ENCODE measurements around the gene TMEM151B. TPM values are rescaled to one million over a fixed set of nuclear protein-coding genes. Genes with fewer than 3 reads are reported as not detected.

The TMEM151B gene
- total RNA-seq, 2 experiments from 2014 or later, result 0.09 TPM; not detected in 1

- DNase-seq (no peak), ATAC-seq (no peak)
- intact Hi-C loops (cut with DNase I, micrococcal nuclease), result no loop called here
- Mint-ChIP-seq H3K36me3 (ENCODE audit: low read depth) (peaks cover 40% of the 10 kb centered on the region), H3K27ac (no peak overlapping the region), H3K9me3 (ENCODE audit: low read depth) (no peaks in the 10 kb centered on the region), H3K4me3 (no peak overlapping the region), H3K4me1 (peaks cover 6% of the 10 kb centered on the region), H3K27me3 (peaks cover 13% of the 10 kb centered on the region)
- CTCF ChIA-PET, result interaction anchor here (0.7 to 1.9 kb wide), 3 partner anchors 12 to 755 kb away, joined by 3 to 5 read pairs (median 3); partner anchors contain the start of gene AARS2
- POLR2A ChIA-PET, result no interaction called here
These were observed 30.9 kb downstream of the TMEM151B start for GRCh38 chr6:44301106-44301505.

GRCh38 chr6:44301782-44302564 is 31.7 kb downstream of the TMEM151B start:
- no peak overlapping the region for H3K27ac Mint-ChIP-seq
- POLR2A ChIA-PET, result no interaction called here
- H3K4me1 Mint-ChIP-seq, result peaks cover 2% of the 10 kb centered on the region
- ATAC-seq (no peak), DNase-seq (no peak)
- peaks cover 43% of the 10 kb centered on the region for H3K36me3 Mint-ChIP-seq (ENCODE audit: low read depth)
- intact Hi-C loops (cut with DNase I, micrococcal nuclease), result no loop called here
- H3K27me3 Mint-ChIP-seq, result peaks cover 6% of the 10 kb centered on the region
- no peak overlapping the region for H3K4me3 Mint-ChIP-seq
- CTCF ChIA-PET, result interaction anchor here (0.7 to 4.6 kb wide), 4 partner anchors 11 to 756 kb away, joined by 3 to 55 read pairs (median 4); partner anchors contain the start of genes AARS2 and TMEM151B
- no peaks in the 10 kb centered on the region for H3K9me3 Mint-ChIP-seq (ENCODE audit: low read depth)

- peaks cover 4% of the 10 kb centered on the region for H3K27me3 Mint-ChIP-seq
- no peak for ATAC-seq
- intact Hi-C loops (cut with DNase I, micrococcal nuclease), result no loop called here
- H3K9me3 Mint-ChIP-seq (ENCODE audit: low read depth), result no peaks in the 10 kb centered on the region
- DNase-seq, result no peak
- H3K27ac Mint-ChIP-seq, result no peak overlapping the region
- H3K4me1 Mint-ChIP-seq, result no peaks in the 10 kb centered on the region
- no peak overlapping the region for H3K4me3 Mint-ChIP-seq
- peaks cover 48% of the 10 kb centered on the region for H3K36me3 Mint-ChIP-seq (ENCODE audit: low read depth)
- POLR2A ChIA-PET, result no interaction called here
- CTCF ChIA-PET, result interaction anchor here (0.6 to 4.6 kb wide), 4 partner anchors 11 to 36 kb away, joined by 3 to 55 read pairs (median 14); partner anchors contain the start of genes AARS2 and TMEM151B
These were observed 32.6 kb downstream of the TMEM151B start for GRCh38 chr6:44302856-44303255.

- no peak overlapping the region for H3K27ac Mint-ChIP-seq
- ATAC-seq (no peak), DNase-seq (no peak)
- H3K27me3 Mint-ChIP-seq, result no peaks in the 10 kb centered on the region
- H3K9me3 Mint-ChIP-seq (ENCODE audit: low read depth), result no peaks in the 10 kb centered on the region
- H3K36me3 Mint-ChIP-seq (ENCODE audit: low read depth), result peaks cover 48% of the 10 kb centered on the region
- ChIA-PET POLR2A (no interaction called here), CTCF (interaction anchor here (3.4 to 4.6 kb wide), 2 partner anchors 10 to 35 kb away, joined by 25 to 55 read pairs; partner anchors contain the start of genes AARS2 and TMEM151B)
- no peak overlapping the region for H3K4me3 Mint-ChIP-seq
- intact Hi-C loops (cut with DNase I, micrococcal nuclease), result loop anchor here (1.0 to 2.0 kb wide), 2 partner anchors 35 to 36 kb away; no protein-coding TSS in a partner anchor
- no peaks in the 10 kb centered on the region for H3K4me1 Mint-ChIP-seq
These were observed 33.6 kb downstream of the TMEM151B start for GRCh38 chr6:44303842-44304241.

- peak; percentile 60 for DNase-seq
- H3K27ac Mint-ChIP-seq, result no peak overlapping the region
- intact Hi-C loops (cut with DNase I, micrococcal nuclease), result loop anchor here (1.0 to 2.0 kb wide), 2 partner anchors 36 kb away; no protein-coding TSS in a partner anchor
- H3K9me3 Mint-ChIP-seq (ENCODE audit: low read depth), result no peaks in the 10 kb centered on the region
- peak; percentile 71 for ATAC-seq
- no peak overlapping the region for H3K4me3 Mint-ChIP-seq
- no peaks in the 10 kb centered on the region for H3K4me1 Mint-ChIP-seq
- no peaks in the 10 kb centered on the region for H3K27me3 Mint-ChIP-seq
- POLR2A ChIA-PET, result interaction anchor here (0.9 to 1.5 kb wide), 2 partner anchors 8 to 38 kb away, joined by 3 to 4 read pairs; no protein-coding TSS in a partner anchor
- CTCF ChIA-PET, result interaction anchor here (0.6 to 4.6 kb wide), 16 partner anchors 9 to 404 kb away, joined by 3 to 55 read pairs (median 3); partner anchors contain the start of genes AARS2, NFKBIE and TMEM151B
- peaks cover 46% of the 10 kb centered on the region for H3K36me3 Mint-ChIP-seq (ENCODE audit: low read depth)
These were observed 34.3 kb downstream of the TMEM151B start for GRCh38 chr6:44304282-44305199.

GRCh38 chr6:44305200-44305725 is 35.0 kb downstream of the TMEM151B start:
- no peaks in the 10 kb centered on the region for H3K9me3 Mint-ChIP-seq (ENCODE audit: low read depth)
- H3K4me3 Mint-ChIP-seq, result no peak overlapping the region
- ATAC-seq (no peak), DNase-seq (no peak)
- no peak overlapping the region for H3K27ac Mint-ChIP-seq
- H3K36me3 Mint-ChIP-seq (ENCODE audit: low read depth), result peaks cover 49% of the 10 kb centered on the region
- intact Hi-C loops (cut with DNase I, micrococcal nuclease), result loop anchor here in 1 of 2 experiments (2.0 kb wide), 1 partner anchor 36 kb away; no protein-coding TSS in a partner anchor
- ChIA-PET POLR2A (interaction anchor here (0.6 to 1.5 kb wide), 3 partner anchors 9 to 296 kb away, joined by 3 to 4 read pairs (median 3); no protein-coding TSS in a partner anchor), CTCF (interaction anchor here (0.6 to 4.6 kb wide), 18 partner anchors 9 to 405 kb away, joined by 3 to 55 read pairs (median 3); partner anchors contain the start of genes AARS2, NFKBIE and TMEM151B)
- H3K27me3 Mint-ChIP-seq, result no peaks in the 10 kb centered on the region
- H3K4me1 Mint-ChIP-seq, result no peaks in the 10 kb centered on the region

GRCh38 chr6:44306710-44307109 is 36.5 kb downstream of the TMEM151B start:
- ChIA-PET POLR2A (no interaction called here), CTCF (interaction anchor here (0.7 to 3.9 kb wide), 4 partner anchors 12 to 38 kb away, joined by 3 to 19 read pairs (median 4); no protein-coding TSS in a partner anchor)
- H3K36me3 Mint-ChIP-seq (ENCODE audit: low read depth), result peaks cover 43% of the 10 kb centered on the region
- no peak overlapping the region for H3K27ac Mint-ChIP-seq
- intact Hi-C loops (cut with DNase I, micrococcal nuclease), result no loop called here
- no peaks in the 10 kb centered on the region for H3K9me3 Mint-ChIP-seq (ENCODE audit: low read depth)
- peaks cover 3% of the 10 kb centered on the region for H3K4me1 Mint-ChIP-seq
- ATAC-seq, result no peak
- no peak overlapping the region for H3K4me3 Mint-ChIP-seq
- no peaks in the 10 kb centered on the region for H3K27me3 Mint-ChIP-seq
- DNase-seq, result no peak

GRCh38 chr6:44307217-44307616 is 37.0 kb downstream of the TMEM151B start:
- intact Hi-C loops (cut with DNase I, micrococcal nuclease), result no loop called here
- Mint-ChIP-seq H3K4me1 (peaks cover 8% of the 10 kb centered on the region), H3K36me3 (ENCODE audit: low read depth) (peaks cover 43% of the 10 kb centered on the region), H3K4me3 (no peak overlapping the region), H3K9me3 (ENCODE audit: low read depth) (no peaks in the 10 kb centered on the region), H3K27ac (no peak overlapping the region), H3K27me3 (no peaks in the 10 kb centered on the region)
- DNase-seq (no peak), ATAC-seq (no peak)
- CTCF ChIA-PET, result interaction anchor here (1.0 to 3.9 kb wide), 2 partner anchors 35 to 39 kb away, joined by 4 to 19 read pairs; no protein-coding TSS in a partner anchor
- POLR2A ChIA-PET, result no interaction called here

GRCh38 chr6:44309092-44309491 is 38.8 kb downstream of the TMEM151B start:
- no peaks in the 10 kb centered on the region for H3K27me3 Mint-ChIP-seq
- intact Hi-C loops (cut with DNase I, micrococcal nuclease), result no loop called here
- CTCF ChIA-PET, result interaction anchor here (0.7 to 3.9 kb wide), 6 partner anchors 17 to 147 kb away, joined by 3 to 19 read pairs (median 6); no protein-coding TSS in a partner anchor
- no peak overlapping the region for H3K4me3 Mint-ChIP-seq
- H3K9me3 Mint-ChIP-seq (ENCODE audit: low read depth), result no peaks in the 10 kb centered on the region
- no peak for ATAC-seq
- H3K4me1 Mint-ChIP-seq, result peaks cover 14% of the 10 kb centered on the region
- POLR2A ChIA-PET, result no interaction called here
- peaks cover 35% of the 10 kb centered on the region for H3K36me3 Mint-ChIP-seq (ENCODE audit: low read depth)
- H3K27ac Mint-ChIP-seq, result no peak overlapping the region
- DNase-seq, result no peak

GRCh38 chr6:44309631-44310030 is 39.4 kb downstream of the TMEM151B start:
- DNase-seq (no peak), ATAC-seq (no peak)
- H3K27ac Mint-ChIP-seq, result no peak overlapping the region
- H3K36me3 Mint-ChIP-seq (ENCODE audit: low read depth), result peaks cover 32% of the 10 kb centered on the region
- CTCF ChIA-PET, result interaction anchor here (0.7 to 3.9 kb wide), 6 partner anchors 16 to 148 kb away, joined by 3 to 19 read pairs (median 6); no protein-coding TSS in a partner anchor
- no peak overlapping the region for H3K4me3 Mint-ChIP-seq
- H3K27me3 Mint-ChIP-seq, result no peaks in the 10 kb centered on the region
- no peaks in the 10 kb centered on the region for H3K9me3 Mint-ChIP-seq (ENCODE audit: low read depth)
- intact Hi-C loops (cut with DNase I, micrococcal nuclease), result loop anchor here in 1 of 2 experiments (10.0 kb wide), 1 partner anchor 535 kb away; the partner anchor contains the start of gene VEGFA
- peaks cover 14% of the 10 kb centered on the region for H3K4me1 Mint-ChIP-seq
- POLR2A ChIA-PET, result no interaction called here
